H9 (cell line): ENCODE data around the gene TLX2. TPM values are rescaled to one million over a fixed set of nuclear protein-coding genes. Genes with fewer than 3 reads are reported as not detected.

Experiments used
- DNase-seq: peaks from one replicate; pipeline ENCODE4 v3.0.0-alpha.2; 2017
- H2AFZ ChIP-seq: one replicate; pipeline ENCODE4 v1.6.1; 2013; ENCODE audit warnings: mild to moderate bottlenecking, low read length, control low read depth, moderate library complexity
- H2AK5ac ChIP-seq: 2 replicates; pipeline ENCODE4 v1.6.1; 2013; ENCODE audit warnings: low read length, control low read depth, mixed read lengths; ENCODE audit not compliant: insufficient read length
- H2BK120ac ChIP-seq: one replicate; pipeline ENCODE4 v1.6.1; 2013; ENCODE audit warnings: low read depth, mild to moderate bottlenecking, low read length, control low read depth, inconsistent platforms; ENCODE audit not compliant: poor library complexity, severe bottlenecking
- H2BK12ac ChIP-seq: 2 replicates; pipeline ENCODE4 v1.6.1; 2013; ENCODE audit warnings: low read length, control low read depth, mixed read lengths, low read depth; ENCODE audit not compliant: insufficient read length
- H2BK15ac ChIP-seq: 2 replicates; pipeline ENCODE4 v1.6.1; 2013; ENCODE audit warnings: low read depth, low read length, control low read depth
- H2BK20ac ChIP-seq: one replicate; pipeline ENCODE4 v1.6.1; 2013; ENCODE audit warnings: low read depth, mild to moderate bottlenecking, low read length, control low read depth, inconsistent platforms; ENCODE audit not compliant: poor library complexity, severe bottlenecking
- H2BK5ac ChIP-seq: 2 replicates; pipeline ENCODE4 v1.6.1; 2013; ENCODE audit warnings: low read length, control low read depth, mixed read lengths; ENCODE audit not compliant: insufficient read length
- H3K14ac ChIP-seq: 2 replicates; pipeline ENCODE4 v1.6.1; 2013; ENCODE audit warnings: low read length, control low read depth; ENCODE audit not compliant: insufficient read depth
- H3K18ac ChIP-seq: 2 replicates; pipeline ENCODE4 v1.6.1; 2013; ENCODE audit warnings: low read depth, mild to moderate bottlenecking, mixed read lengths, low read length, control low read depth; ENCODE audit not compliant: insufficient read length
- H3K23ac ChIP-seq: 2 replicates; pipeline ENCODE4 v1.6.1; 2013; ENCODE audit warnings: low read length, control low read depth, mixed read lengths, low read depth; ENCODE audit not compliant: insufficient read length
- H3K23me2 ChIP-seq: 2 replicates; pipeline ENCODE4 v1.6.1; 2013; ENCODE audit warnings: low read depth, mild to moderate bottlenecking, mixed read lengths, low read length, control low read depth; ENCODE audit not compliant: insufficient read length, poor library complexity, severe bottlenecking
- H3K27ac ChIP-seq: 2 replicates; pipeline ENCODE4 v1.5.1; 2013; ENCODE audit warnings: low read length, control low read depth, mixed read lengths, low read depth; ENCODE audit not compliant: insufficient read length
- H3K27me3 ChIP-seq: 2 replicates; pipeline ENCODE4 v1.6.1; 2013; ENCODE audit warnings: low read length, control low read depth, inconsistent platforms; ENCODE audit not compliant: insufficient read depth
- H3K4ac ChIP-seq: 2 replicates; pipeline ENCODE4 v1.6.1; 2013; ENCODE audit warnings: low read depth, mild to moderate bottlenecking, control low read depth, inconsistent platforms, low read length, moderate library complexity
- H3K4me1 ChIP-seq: 2 replicates; pipeline ENCODE4 v1.6.1; 2013; ENCODE audit warnings: low read length, control low read depth, inconsistent platforms; ENCODE audit not compliant: insufficient read depth
- H3K4me2 ChIP-seq: 2 replicates; pipeline ENCODE4 v1.6.1; 2013; ENCODE audit warnings: low read length, control low read depth, mixed read lengths; ENCODE audit not compliant: insufficient read length, insufficient read depth
- H3K56ac ChIP-seq: 2 replicates; pipeline ENCODE4 v1.6.1; 2013; ENCODE audit warnings: low read depth, mild to moderate bottlenecking, mixed read lengths, low read length, control low read depth; ENCODE audit not compliant: insufficient read length
- H3K79me1 ChIP-seq: 2 replicates; pipeline ENCODE4 v1.6.1; 2013; ENCODE audit warnings: low read depth, mild to moderate bottlenecking, moderate library complexity, low read length, control low read depth, inconsistent platforms; ENCODE audit not compliant: insufficient read depth, poor library complexity, severe bottlenecking
- H3K79me2 ChIP-seq: 2 replicates; pipeline ENCODE4 v1.6.1; 2013; ENCODE audit warnings: low read length, control low read depth, inconsistent platforms; ENCODE audit not compliant: insufficient read depth
- H3K9ac ChIP-seq: 2 replicates; pipeline ENCODE4 v1.6.1; 2013; ENCODE audit warnings: low read length, control low read depth, mixed read lengths; ENCODE audit not compliant: insufficient read length; ENCODE audit errors: extremely low read depth
- H3K9me3 ChIP-seq: one replicate; pipeline ENCODE4 v1.6.1; 2013; ENCODE audit warnings: low read depth, low read length, inconsistent platforms; ENCODE audit not compliant: control insufficient read depth
- H3T11ph ChIP-seq: one replicate; pipeline ENCODE4 v1.6.1; 2013; ENCODE audit warnings: mild to moderate bottlenecking, low read length, control low read depth, inconsistent platforms
- H4K20me1 ChIP-seq: one replicate; pipeline ENCODE4 v1.6.1; 2013; ENCODE audit not compliant: control insufficient read depth, insufficient read length, insufficient read depth
- H4K5ac ChIP-seq: 2 replicates; pipeline ENCODE4 v1.6.1; 2013; ENCODE audit warnings: low read depth, mild to moderate bottlenecking, mixed read lengths, low read length, control low read depth; ENCODE audit not compliant: insufficient read length
- H4K8ac ChIP-seq: replicated peaks from 2 replicates; pipeline ENCODE4 v1.6.1; 2013; ENCODE audit warnings: low read length, control low read depth, mixed read lengths, low read depth; ENCODE audit not compliant: insufficient read length
- H4K91ac ChIP-seq: 2 replicates; pipeline ENCODE4 v1.6.1; 2013; ENCODE audit warnings: low read depth, mild to moderate bottlenecking, moderate library complexity, mixed read lengths, low read length, control low read depth; ENCODE audit not compliant: insufficient read length
- H3K27ac Mint-ChIP-seq, 3 experiments: 2 replicates in 2 of 3; 3 replicates in 1 of 3; pipeline ENCODE4 v1.8.0; 2020 to 2021; ENCODE audit warnings: mixed read lengths in 3 of 3, mild to moderate bottlenecking in 1 of 3, moderate library complexity in 1 of 3
- H3K27me3 Mint-ChIP-seq: 2 replicates; pipeline ENCODE4 v1.8.0; 2021; ENCODE audit warnings: low read depth, mild to moderate bottlenecking, moderate library complexity, mixed read lengths
- H3K36me3 Mint-ChIP-seq, 3 experiments: 2 replicates in 2 of 3; 3 replicates in 1 of 3; pipeline ENCODE4 v1.8.0; 2020 to 2021; ENCODE audit warnings: low read depth in 3 of 3, mixed read lengths in 3 of 3; ENCODE audit not compliant: insufficient read depth in 1 of 3
- H3K4me1 Mint-ChIP-seq, 2 experiments: 2 replicates each; pipeline ENCODE4 v1.8.0; 2020; ENCODE audit warnings: mixed read lengths in 2 of 2
- H3K4me3 Mint-ChIP-seq, 2 experiments: 2 replicates in 1 of 2; 3 replicates in 1 of 2; pipeline ENCODE4 v1.8.0; 2020 to 2021; ENCODE audit warnings: mild to moderate bottlenecking in 2 of 2, mixed read lengths in 2 of 2, moderate library complexity in 1 of 2
- H3K9me3 Mint-ChIP-seq, 2 experiments: 2 replicates in 1 of 2; 3 replicates in 1 of 2; pipeline ENCODE4 v1.8.0; 2020; ENCODE audit warnings: mild to moderate bottlenecking in 2 of 2, mixed read lengths in 2 of 2, moderate library complexity in 1 of 2
- CTCF ChIP-seq: fragments of 200-600 bp; sonication (generic); conservative IDR thresholded peaks from 3 replicates; pipeline ENCODE4 v1.8.0; 2021; ENCODE audit warnings: antibody characterized with exemption, mild to moderate bottlenecking
- WGBS: extraction: QIAGEN DNeasy Blood & Tissue Kit; methylation state at CpG from one replicate; pipeline ENCODE4 v1.1.7; 2013; ENCODE audit warnings: missing lambda C conversion rate, low lambda C conversion rate, mixed read lengths; ENCODE audit not compliant: insufficient read length; ENCODE audit errors: extremely low coverage; 5-methylcytosine and 5-hydroxymethylcytosine counted together
- total RNA-seq: library from RNA; stranded (reverse); gene quantifications from 2 replicates; pipeline ENCODE4 v1.2.1, GENCODE V29; 2021

The TLX2 gene
- total RNA-seq, 1 experiment from 2014 or later = 0.20 TPM

- no peak overlapping the region for H3K18ac ChIP-seq
- H3K9me3 ChIP-seq = no peaks in the 10 kb centered on the region
- H2BK5ac ChIP-seq = no peak overlapping the region
- DNase-seq = peak; percentile 66
- H3K23me2 ChIP-seq = peaks cover 32% of the 10 kb centered on the region
- H3K27ac Mint-ChIP-seq = no peak overlapping the region
- no peak overlapping the region for H2BK20ac ChIP-seq
- no peaks in the 10 kb centered on the region for H4K20me1 ChIP-seq
- no peak overlapping the region for H2BK120ac ChIP-seq
- no peak overlapping the region for H4K91ac ChIP-seq
- H3K4me1 Mint-ChIP-seq = peaks cover 37 to 49% of the 10 kb centered on the region in 2 experiments
- H2AFZ ChIP-seq = no peak overlapping the region
- peaks cover 86% of the 10 kb centered on the region for H3K27me3 Mint-ChIP-seq
- no peak overlapping the region for H3K56ac ChIP-seq
- no peaks in the 10 kb centered on the region for H3K79me1 ChIP-seq
- H4K5ac ChIP-seq = no peak overlapping the region
- H2BK15ac ChIP-seq = no peak overlapping the region
- TF ChIP-seq CTCF = no peak
- no peak overlapping the region for H3K4ac ChIP-seq
- no peak overlapping the region for H2BK12ac ChIP-seq
- no peaks in the 10 kb centered on the region for H3K4me1 ChIP-seq
- no peak overlapping the region for H4K8ac ChIP-seq
- no peak overlapping the region for H2AK5ac ChIP-seq
- peak overlapping the region; percentile 59 for H3K4me2 ChIP-seq
- no peak overlapping the region for H3T11ph ChIP-seq
- no peak overlapping the region for H3K9ac ChIP-seq
- no peak overlapping the region for H3K27ac ChIP-seq
- no peaks in the 10 kb centered on the region for H3K79me2 ChIP-seq
- H3K23ac ChIP-seq = no peak overlapping the region
- H3K27me3 ChIP-seq = peaks cover 72% of the 10 kb centered on the region
- H3K36me3 Mint-ChIP-seq = peaks cover 14 to 19% (median 15%) of the 10 kb centered on the region in 3 experiments
- H3K4me3 Mint-ChIP-seq = peak overlapping the region; percentile 75 to 82
- H3K14ac ChIP-seq = no peak overlapping the region
- WGBS = no CpG with 5 or more reads among the region's 61 CpGs
- peaks cover 0 to 2% of the 10 kb centered on the region in 2 experiments; a peak in 2 of 5 replicates for H3K9me3 Mint-ChIP-seq
Measured at GRCh38 chr2:74497777-74498499, 16.3 kb upstream of the TLX2 start.
